ENCODE results near the gene NEDD4L. TPM values are rescaled to one million over a fixed set of nuclear protein-coding genes. Genes with fewer than 3 reads are reported as not detected.

The NEDD4L gene
- total and polyA plus RNA-seq, 2 experiments from 2014 or later = 36.2 to 72.3 TPM

GRCh38 chr18:58418361-58418760, 374.3 kb downstream of the NEDD4L start:
- TF ChIP-seq ZNF462 (CRISPR knock-in tag; IDR thresholded peaks at IDR 0.05) = no peak
- TF ChIP-seq EZH2 (IDR thresholded peaks at IDR 0.05; ENCODE audit: low read depth, unreplicated experiment) = no peak
- TF ChIP-seq NANOG (IDR thresholded peaks at IDR 0.05; ENCODE audit: borderline replicate concordance) = no peak
- no peak for TF ChIP-seq JUNB (IDR thresholded peaks at IDR 0.05; ENCODE audit: unreplicated experiment)
- no peak for TF ChIP-seq ZNF331 (CRISPR knock-in tag; IDR thresholded peaks at IDR 0.05; ENCODE audit: low read depth)
- TF ChIP-seq CREB1 (CRISPR knock-in tag; IDR thresholded peaks at IDR 0.05; ENCODE audit: low read depth) = no peak
- no peak for TF ChIP-seq STAT1 (IDR thresholded peaks at IDR 0.05; ENCODE audit: unreplicated experiment)
- no peak for TF ChIP-seq ZNF114 (CRISPR knock-in tag; IDR thresholded peaks at IDR 0.05)
- TF ChIP-seq EZH2phosphoT487 (IDR thresholded peaks at IDR 0.05; ENCODE audit: unreplicated experiment) = no peak
- no peak for TF ChIP-seq REST (IDR thresholded peaks at IDR 0.05; ENCODE audit: unreplicated experiment)
- TF ChIP-seq CTCF (conservative IDR thresholded peaks at IDR 0.05; ENCODE audit: low read depth in 2 of 2) = no peak
- TF ChIP-seq POLR2AphosphoS5 (IDR thresholded peaks at IDR 0.05; ENCODE audit: low read depth) = no peak
- TF ChIP-seq ETS1 (IDR thresholded peaks at IDR 0.05) = no peak
- Histone ChIP-seq H3K4me1 (ENCODE audit: insufficient read depth) (no peaks in the 10 kb centered on the region), H3K27ac (ENCODE audit: low read depth) (no peak overlapping the region), H3K4me3 (no peak overlapping the region), H3K4me2 (no peak overlapping the region), H2AFZ (no peak overlapping the region), H4K20me1 (replicated peaks; ENCODE audit: insufficient read depth) (no peaks in the 10 kb centered on the region), H3K36me3 (ENCODE audit: insufficient read depth) (no peaks in the 10 kb centered on the region), H3K27me3 (ENCODE audit: insufficient read depth) (no peaks in the 10 kb centered on the region), H3F3A (replicated peaks; ENCODE audit: low read depth) (no peaks in the 10 kb centered on the region), H3K9me2 (ENCODE audit: insufficient read depth) (0 out of 2 replicates have a peak, but pooled peaks cover 4% of the 10 kb centered on the region), H3K79me2 (replicated peaks; ENCODE audit: insufficient read depth) (no peaks in the 10 kb centered on the region)
- no peak overlapping the region for H3K4me3 Mint-ChIP-seq
- no peaks in the 10 kb centered on the region for H3K9me3 Mint-ChIP-seq
- ATAC-seq (no peak), DNase-seq (ENCODE audit: low spot score) (no peak)
- H3K27ac Mint-ChIP-seq = no peak overlapping the region
- peaks cover 7% of the 10 kb centered on the region for H3K27me3 Mint-ChIP-seq (ENCODE audit: insufficient read depth, low read depth, poor library complexity)
- H3K36me3 Mint-ChIP-seq (ENCODE audit: low read depth) = no peaks in the 10 kb centered on the region
- H3K4me1 Mint-ChIP-seq = no peaks in the 10 kb centered on the region
